T-cell (primary cell): ENCODE results near the gene MICU1. TPM values are rescaled to one million over a fixed set of nuclear protein-coding genes. Genes with fewer than 3 reads are reported as not detected.
"Not testable (repeated sequence)": the region's sequence is repeated elsewhere in the genome, so short reads cannot be mapped to it uniquely, and the experiment has no call there.

Experiments
- ATAC-seq, 4 experiments: fragments of 200-7000 bp in 3 of 4; fragments of 150-1000 bp in 1 of 4; cut with Tn5 transposase; replicated peaks in 1 of 4; 1 replicate in 3 of 4; 2 replicates in 1 of 4; pipeline ENCODE4 v1.10.0; 2021; ENCODE audit warnings: moderate library complexity in 3 of 4, mild to moderate bottlenecking in 2 of 4, moderate number of reproducible peaks in 1 of 4
- CTCF ChIA-PET, 2 donors: fragments of 300-600 bp; sonication (Branson Sonifier 250); formaldehyde crosslinking; loops; one replicate each; lab custom pipeline; 2022; ENCODE audit warnings: antibody characterized with exemption in 2 of 2; lab: Charles Lee
- POLR2A ChIA-PET, 2 donors: fragments of 300-600 bp; sonication (Branson Sonifier 250); formaldehyde crosslinking; loops; one replicate each; lab custom pipeline; 2022; ENCODE audit warnings: antibody characterized with exemption in 2 of 2; lab: Charles Lee
- DNase-seq, 35 experiments: peaks; one replicate each; pipeline versions ENCODE4 v3.0.0 to v3.0.0-alpha.2; 2013 to 2023
- H3K27ac ChIP-seq: one replicate; pipeline ENCODE4 v1.5.1; 2013; ENCODE audit warnings: low read length
- H3K27me3 ChIP-seq, 2 experiments: replicated peaks in 1 of 2; 1 replicate in 1 of 2; 2 replicates in 1 of 2; pipeline versions ENCODE4 v1.6.1 to v1.7.0; 2013; ENCODE audit warnings: low read length in 1 of 2, mixed read lengths in 1 of 2; ENCODE audit not compliant: control insufficient read depth in 2 of 2, insufficient read depth in 2 of 2; ENCODE audit errors: extremely low read depth in 1 of 2
- H3K36me3 ChIP-seq, 2 donors: 1 replicate in 1 of 2; 2 replicates in 1 of 2; pipeline versions ENCODE4 v1.6.1 to v1.7.0; 2013; ENCODE audit warnings: low read length in 1 of 2; ENCODE audit not compliant: control insufficient read depth in 2 of 2, insufficient read depth in 1 of 2; ENCODE audit errors: extremely low read depth in 1 of 2
- H3K4me1 ChIP-seq, 2 experiments: 1 replicate in 1 of 2; 2 replicates in 1 of 2; pipeline versions ENCODE4 v1.6.1 to v1.7.0; 2013; ENCODE audit warnings: low read length in 2 of 2, mixed read lengths in 1 of 2; ENCODE audit not compliant: insufficient read depth in 2 of 2, control insufficient read depth in 1 of 2; ENCODE audit errors: extremely low read depth in 1 of 2
- H3K4me3 ChIP-seq, 2 donors: 1 replicate in 1 of 2; 2 replicates in 1 of 2; pipeline versions ENCODE4 v1.5.1 to v1.7.0; 2013; ENCODE audit warnings: mild to moderate bottlenecking in 2 of 2, low read length in 1 of 2, moderate library complexity in 1 of 2; ENCODE audit not compliant: control insufficient read depth in 1 of 2; ENCODE audit errors: extremely low read depth in 1 of 2
- H3K9me3 ChIP-seq: 2 replicates; pipeline ENCODE4 v1.7.0; 2013
- H3K27ac Mint-ChIP-seq, 2 donors: one replicate each; pipeline ENCODE4 v1.8.0; 2020 to 2021; ENCODE audit warnings: mild to moderate bottlenecking in 2 of 2, mixed read lengths in 2 of 2
- H3K27me3 Mint-ChIP-seq, 2 donors: one replicate each; pipeline ENCODE4 v1.8.0; 2021 to 2022; ENCODE audit warnings: mixed read lengths in 2 of 2
- H3K36me3 Mint-ChIP-seq: one replicate; pipeline ENCODE4 v1.8.0; 2021; ENCODE audit warnings: mixed read lengths
- H3K4me1 Mint-ChIP-seq, 3 donors: one replicate each; pipeline ENCODE4 v1.8.0; 2020 to 2022; ENCODE audit warnings: mixed read lengths in 3 of 3, mild to moderate bottlenecking in 1 of 3
- H3K4me3 Mint-ChIP-seq, 3 donors: one replicate each; pipeline ENCODE4 v1.8.0; 2020 to 2022; ENCODE audit warnings: mild to moderate bottlenecking in 3 of 3, mixed read lengths in 3 of 3, moderate library complexity in 3 of 3
- H3K9me3 Mint-ChIP-seq, 3 donors: one replicate each; pipeline ENCODE4 v1.8.0; 2020 to 2022; ENCODE audit warnings: mixed read lengths in 3 of 3
- WGBS: methylation state at CpG from one replicate; pipeline ENCODE4 v1.1.5; 2013; ENCODE audit warnings: missing lambda C conversion rate; ENCODE audit not compliant: insufficient coverage; 5-methylcytosine and 5-hydroxymethylcytosine counted together
- total RNA-seq, 35 experiments: library from RNA in 6 of 35; stranded (reverse) in 6 of 35; fragments of 120-200 nt in 1 of 35; gene quantifications; one replicate each; pipeline versions ENCODE4 v1.2.1 to v1.2.4 and lab custom pipeline; 2013 to 2026

MICU1 gene
- total RNA-seq, 5 donors from 2014 or later (not counting 1 experiment from before 2014, with no cell fraction given): 16.9 to 23.3 (median 19.9) TPM

GRCh38 chr10:72326665-72327603 is 298.9 kb downstream of the MICU1 start:
- H3K4me3 ChIP-seq: peak overlapping the region; percentile 52 to 75
- 31% methylated on average over 27 of the region's 32 CpGs for whole genome bisulfite sequencing
- not testable (repeated sequence) for H3K27me3 Mint-ChIP-seq, H3K27me3 ChIP-seq, H3K9me3 ChIP-seq, H3K9me3 Mint-ChIP-seq, H3K36me3 ChIP-seq, H3K36me3 Mint-ChIP-seq
- Mint-ChIP-seq H3K27ac (peak overlapping the region; percentile 93 to 98), H3K4me3 (peak overlapping the region; percentile 85 to 94 (median 93)), H3K4me1 (peaks cover 78 to 82% (median 79%) of the 10 kb centered on the region in 3 donors)
- POLR2A ChIA-PET: interaction anchor here (0.7 to 1.1 kb wide), 3 partner anchors 10 to 36 kb away, joined by 3 to 5 read pairs (median 4); no protein-coding TSS in a partner anchor
- ATAC-seq (peak in 2 of 4 experiments; percentile 2 to 10), DNase-seq (peak; percentile 33 to 79 (median 59))
- H3K27ac ChIP-seq: peak overlapping the region; percentile 69
- peaks cover 61 to 83% of the 10 kb centered on the region in 2 experiments for H3K4me1 ChIP-seq
- CTCF ChIA-PET: interaction anchor here (0.6 to 1.7 kb wide), 13 partner anchors 11 to 253 kb away, joined by 3 to 9 read pairs (median 4); partner anchors contain the start of gene DDIT4 (in 1 of the 2)

- not testable (repeated sequence) for H3K36me3 Mint-ChIP-seq, DNase-seq, H3K4me3 ChIP-seq, H3K27ac Mint-ChIP-seq, H3K27me3 ChIP-seq, H3K27me3 Mint-ChIP-seq, ATAC-seq, H3K27ac ChIP-seq, H3K9me3 Mint-ChIP-seq, H3K36me3 ChIP-seq, H3K9me3 ChIP-seq
- WGBS: 96% methylated on average over 39 of the region's 49 CpGs
- H3K4me1 ChIP-seq: peaks cover 62 to 84% of the 10 kb centered on the region in 2 experiments
- Mint-ChIP-seq H3K4me1 (peaks cover 72 to 82% (median 79%) of the 10 kb centered on the region in 3 donors), H3K4me3 (peak overlapping the region in 1 of 3 donors; percentile 25)
- POLR2A ChIA-PET: interaction anchor here in 1 of 2 donors (0.8 kb wide), 1 partner anchor 34 kb away, joined by 4 read pairs; no protein-coding TSS in a partner anchor
- CTCF ChIA-PET: interaction anchor here (1.1 to 1.7 kb wide), 3 partner anchors 12 to 52 kb away, joined by 4 to 9 read pairs (median 8); partner anchors contain the start of gene DDIT4 (in 1 of the 2)
These were observed 300.4 kb downstream of the MICU1 start for GRCh38 chr10:72325243-72326175.

- Histone ChIP-seq H3K36me3 (no peaks in the 10 kb centered on the region), H3K27me3 (peaks cover 0 to 2% of the 10 kb centered on the region in 2 experiments), H3K4me3 (no peak overlapping the region), H3K27ac (peak overlapping the region; percentile 59), H3K4me1 (peaks cover 55 to 81% of the 10 kb centered on the region in 2 experiments), H3K9me3 (no peaks in the 10 kb centered on the region)
- CTCF ChIA-PET: interaction anchor here in 1 of 2 donors (0.6 kb wide), 1 partner anchor 103 kb away, joined by 5 read pairs; no protein-coding TSS in a partner anchor
- DNase-seq: no peak
- Mint-ChIP-seq H3K36me3 (no peaks in the 10 kb centered on the region), H3K27me3 (no peaks in the 10 kb centered on the region), H3K9me3 (no peaks in the 10 kb centered on the region), H3K27ac (peak overlapping the region; percentile 97 to 99), H3K4me3 (peak overlapping the region in 1 of 3 donors; percentile 25), H3K4me1 (peaks cover 71 to 77% (median 75%) of the 10 kb centered on the region in 3 donors)
- 78% methylated on average over 5 of the region's 12 CpGs for WGBS
- POLR2A ChIA-PET: interaction anchor here in 1 of 2 donors (0.9 kb wide), 1 partner anchor 12 kb away, joined by 3 read pairs; no protein-coding TSS in a partner anchor
- ATAC-seq: no peak
These were observed 302.1 kb downstream of the MICU1 start for GRCh38 chr10:72323771-72324191.

- Mint-ChIP-seq H3K27ac (peak overlapping the region; percentile 97 to 99), H3K9me3 (no peaks in the 10 kb centered on the region), H3K36me3 (no peaks in the 10 kb centered on the region), H3K4me3 (peak overlapping the region in 1 of 3 donors; percentile 58), H3K4me1 (peaks cover 71 to 77% (median 75%) of the 10 kb centered on the region in 3 donors), H3K27me3 (no peaks in the 10 kb centered on the region)
- CTCF ChIA-PET: interaction anchor here in 1 of 2 donors (0.6 kb wide), 1 partner anchor 102 kb away, joined by 5 read pairs; no protein-coding TSS in a partner anchor
- Histone ChIP-seq H3K4me3 (no peak overlapping the region), H3K4me1 (peaks cover 55 to 81% of the 10 kb centered on the region in 2 experiments), H3K27me3 (no peaks in the 10 kb centered on the region), H3K9me3 (no peaks in the 10 kb centered on the region), H3K36me3 (no peaks in the 10 kb centered on the region), H3K27ac (peak overlapping the region; percentile 59)
- POLR2A ChIA-PET: interaction anchor here in 1 of 2 donors (0.9 kb wide), 1 partner anchor 12 kb away, joined by 3 read pairs; no protein-coding TSS in a partner anchor
- WGBS: 91% methylated on average over 8 of the region's 10 CpGs
- ATAC-seq: no peak
- no peak for DNase-seq
These were observed 302.6 kb downstream of the MICU1 start for GRCh38 chr10:72323108-72323749.

- peak; percentile 14 to 28 (median 25) for ATAC-seq
- Mint-ChIP-seq H3K36me3 (no peaks in the 10 kb centered on the region), H3K4me3 (peak overlapping the region in 1 of 3 donors; percentile 58), H3K9me3 (no peaks in the 10 kb centered on the region), H3K4me1 (peaks cover 67 to 76% (median 72%) of the 10 kb centered on the region in 3 donors), H3K27me3 (no peaks in the 10 kb centered on the region), H3K27ac (peak overlapping the region; percentile 97 to 99)
- peaks cover 52 to 81% of the 10 kb centered on the region in 2 experiments for H3K4me1 ChIP-seq
- WGBS: 60% methylated on average over 5 of the region's 16 CpGs
- no peaks in the 10 kb centered on the region for H3K9me3 ChIP-seq
- ChIA-PET POLR2A (interaction anchor here (1.2 to 1.7 kb wide), 2 partner anchors 9 kb away, joined by 4 to 6 read pairs; no protein-coding TSS in a partner anchor), CTCF (interaction anchor here (0.7 to 1.2 kb wide), 2 partner anchors 15 to 75 kb away, joined by 3 to 6 read pairs; no protein-coding TSS in a partner anchor)
- no peaks in the 10 kb centered on the region for H3K36me3 ChIP-seq
- H3K27me3 ChIP-seq: no peaks in the 10 kb centered on the region
- H3K4me3 ChIP-seq: no peak overlapping the region
- peak in 8 of 35 experiments; percentile 35 to 68 (median 50) for DNase-seq
- peak overlapping the region; percentile 59 for H3K27ac ChIP-seq
These were observed 303.4 kb downstream of the MICU1 start for GRCh38 chr10:72322280-72323058.
